WERI-Rb-1 (cell line): Measurements from ENCODE around the gene SRBD1.

Experiments used
- DNase-seq: peaks from one replicate; pipeline ENCODE4 v3.0.0-alpha.2; 2020
- H3K27ac ChIP-seq: fragments of 250-450 bp; sonication (Bioruptor Pico); 2 replicates; pipeline ENCODE4 v1.5.1; 2020; ENCODE audit warnings: mild to moderate bottlenecking, moderate library complexity
- H3K27me3 ChIP-seq: fragments of 250-450 bp; sonication (Bioruptor Pico); 2 replicates; pipeline ENCODE4 v1.5.1; 2021; ENCODE audit warnings: mild to moderate bottlenecking, low read depth, moderate library complexity; ENCODE audit not compliant: insufficient read depth, severe bottlenecking
- H3K36me3 ChIP-seq: fragments of 250-450 bp; sonication (Bioruptor Pico); 2 replicates; pipeline ENCODE4 v1.5.1; 2020; ENCODE audit warnings: mild to moderate bottlenecking, moderate library complexity
- H3K4me3 ChIP-seq: 2 replicates; pipeline ENCODE4 v1.5.1; 2011; ENCODE audit warnings: low read depth, mild to moderate bottlenecking, control low read depth, low read length
- H3K9me3 ChIP-seq: fragments of 250-450 bp; sonication (Bioruptor Pico); 2 replicates; pipeline ENCODE4 v1.5.1; 2021; ENCODE audit warnings: mild to moderate bottlenecking, moderate library complexity; ENCODE audit not compliant: severe bottlenecking
- CTCF ChIP-seq: IDR thresholded peaks from 2 replicates; pipeline ENCODE4 v1.5.1; 2011; ENCODE audit warnings: low read depth, mild to moderate bottlenecking, control low read depth, inconsistent platforms, low read length

Gene SRBD1

GRCh38 chr2:45611020-45611859 is at the start of gene SRBD1:
TSS of gene SRBD1 (minus strand) at chr2:45611267. CDS start at chr2:45605441, 5,826 bp downstream.
- H3K36me3 ChIP-seq: no peaks in the 10 kb centered on the region
- peak within 1 kb of the TSS; percentile 87 for H3K27ac ChIP-seq
- no peaks in the 10 kb centered on the region for H3K27me3 ChIP-seq
- no peak for TF ChIP-seq CTCF
- peak; percentile 98 for DNase-seq
- peak within 1 kb of the TSS; percentile 88 for H3K4me3 ChIP-seq
- H3K9me3 ChIP-seq: no peaks in the 10 kb centered on the region

- no peak for TF ChIP-seq CTCF
- H3K27me3 ChIP-seq: peaks cover 14% of the 10 kb centered on the region
- H3K27ac ChIP-seq: no peak overlapping the region
Observed at GRCh38 chr2:45654250-45654649, 43.2 kb upstream of the SRBD1 start.

GRCh38 chr2:45653122-45653913 is 42.3 kb upstream of the SRBD1 start:
- H3K4me3 ChIP-seq: no peak overlapping the region
- peaks cover 14% of the 10 kb centered on the region for H3K27me3 ChIP-seq

More at GRCh38 chr2:45654250-45654649, 43.2 kb upstream of the SRBD1 start:
- Histone ChIP-seq H3K9me3 (no peaks in the 10 kb centered on the region), H3K36me3 (no peaks in the 10 kb centered on the region), H3K4me3 (no peak overlapping the region)
- DNase-seq: no peak

GRCh38 chr2:45652090-45653031 is 41.3 kb upstream of the SRBD1 start:
- peak overlapping the region; percentile 54 for H3K4me3 ChIP-seq
- no peaks in the 10 kb centered on the region for H3K9me3 ChIP-seq
- peaks cover 14% of the 10 kb centered on the region for H3K27me3 ChIP-seq
- H3K36me3 ChIP-seq: no peaks in the 10 kb centered on the region
- TF ChIP-seq CTCF: no peak
- no peak for DNase-seq
- no peak overlapping the region for H3K27ac ChIP-seq

More at GRCh38 chr2:45653122-45653913, 42.3 kb upstream of the SRBD1 start:
- Histone ChIP-seq H3K9me3 (no peaks in the 10 kb centered on the region), H3K36me3 (no peaks in the 10 kb centered on the region), H3K27ac (no peak overlapping the region)
- no peak for DNase-seq
- TF ChIP-seq CTCF: no peak

- H3K4me3 ChIP-seq: peak within 1 kb of the TSS; percentile 54
- no peak for TF ChIP-seq CTCF
- no peaks in the 10 kb centered on the region for H3K9me3 ChIP-seq
- H3K36me3 ChIP-seq: no peaks in the 10 kb centered on the region
- peak; percentile 56 for DNase-seq
- H3K27me3 ChIP-seq: peaks cover 14% of the 10 kb centered on the region
- H3K27ac ChIP-seq: no peak within 1 kb of the TSS
Observed at GRCh38 chr2:45651415-45652089, 40.5 kb upstream of the SRBD1 start, which contains the start of gene PRKCE. TSS of gene PRKCE (plus strand) at chr2:45651675.
